ENCODE results near the gene LYSMD4. TPM values are rescaled to one million over a fixed set of nuclear protein-coding genes. Genes with fewer than 3 reads are reported as not detected.
A peak's percentile ranks its signal among the peaks of the same experiment; 100 is the strongest.

The LYSMD4 gene
- total and polyA plus RNA-seq, 2 of the 13 experiments (the other 11 are each of a cell fraction or from before 2014, with no cell fraction given): 7.4 to 8.5 TPM

- 0 out of 2 replicates have a peak, but pooled peaks have one; percentile 9 for TF ChIP-seq ZNF362 (CRISPR knock-in tag; IDR thresholded peaks at IDR 0.05; ENCODE audit: borderline replicate concordance)
- TF ChIP-seq PLRG1 (conservative IDR thresholded peaks at IDR 0.05): no peak
- TF ChIP-seq ZNF709 (CRISPR knock-in tag; IDR thresholded peaks at IDR 0.05): no peak
- 0 out of 2 replicates have a peak, but pooled peaks have one; percentile 29 for TF ChIP-seq SALL1 (CRISPR knock-in tag; IDR thresholded peaks at IDR 0.05)
Measured at GRCh38 chr15:99732124-99732750, 1.0 kb downstream of the LYSMD4 start (continued).

GRCh38 chr15:99731336-99732123, 1.7 kb downstream of the LYSMD4 start:
- no peak for FAIRE-seq
- peak overlapping the region; percentile 68 for H3K4me2 ChIP-seq (ENCODE audit: low read depth, low read length)
- no peak for TF ChIP-seq HDAC6 (IDR thresholded peaks at IDR 0.05; ENCODE audit: low read depth, low read length)
- TF ChIP-seq LCORL (IDR thresholded peaks at IDR 0.05): no peak
- no peak for TF ChIP-seq LCORL (CRISPR knock-in tag; IDR thresholded peaks at IDR 0.05)
- TF ChIP-seq SIN3B (IDR thresholded peaks at IDR 0.05; ENCODE audit: low read length): no peak
- TF ChIP-seq ZNF572 (CRISPR knock-in tag; IDR thresholded peaks at IDR 0.05): no peak
- no peak for TF ChIP-seq U2AF2 (IDR thresholded peaks at IDR 0.05; ENCODE audit: low read depth, low read length)
- no peak for TF ChIP-seq E2F2 (CRISPR knock-in tag; IDR thresholded peaks at IDR 0.05; ENCODE audit: borderline replicate concordance)
- TF ChIP-seq ZNF331 (CRISPR knock-in tag; IDR thresholded peaks at IDR 0.05): no peak
- no peak for TF ChIP-seq ZNF296 (CRISPR knock-in tag; conservative IDR thresholded peaks at IDR 0.05)
- TF ChIP-seq REXO4 (CRISPR knock-in tag; IDR thresholded peaks at IDR 0.05; ENCODE audit: borderline replicate concordance): no peak
- TF ChIP-seq HNRNPUL1 (IDR thresholded peaks at IDR 0.05; ENCODE audit: low read depth, low read length): no peak
- no peak for TF ChIP-seq ZBTB44 (CRISPR knock-in tag; IDR thresholded peaks at IDR 0.05)
- no peak for TF ChIP-seq RCOR2 (CRISPR knock-in tag; IDR thresholded peaks at IDR 0.05)
- TF ChIP-seq SMARCC2 (IDR thresholded peaks at IDR 0.05): no peak
- no peak for TF ChIP-seq CREB1 (IDR thresholded peaks at IDR 0.05)
- no peak for TF ChIP-seq CREB1 (CRISPR knock-in tag; IDR thresholded peaks at IDR 0.05)
- TF ChIP-seq RBFOX2 (IDR thresholded peaks at IDR 0.05; ENCODE audit: low read depth, low read length): no peak

More at GRCh38 chr15:99731336-99732123, 1.7 kb downstream of the LYSMD4 start:
- POLR2A ChIA-PET: interaction anchor here (0.6 kb wide), 1 partner anchor 834 kb away, joined by 3 read pairs; no protein-coding TSS in a partner anchor
- intact Hi-C loops (cut with micrococcal nuclease; ENCODE audit: unreplicated experiment) (no loop called here), in situ Hi-C loops (cut with HindIII; ENCODE audit: extremely low pct_ligation_motif_present, low pct_unique_long_range_greater_than_20kb) (no loop called here)
- Histone ChIP-seq H3K9ac (ENCODE audit: insufficient read depth, low read depth, low read length) (peak overlapping the region; percentile 77; the same call in 1 of the 2 replicates), H3K4me3 (replicated peaks in 1 of 3; ENCODE audit: insufficient read depth in 1 of 3, low read depth in 2 of 3, low read length in 3 of 3) (peak overlapping the region in 1 of 3 experiments; percentile 84; a peak in 1 of 6 replicates), H3K79me2 (ENCODE audit: insufficient read depth, low read length) (no peaks in the 10 kb centered on the region), H3K27ac (ENCODE audit: extremely low read length, insufficient read depth, low read length) (no peak overlapping the region), H3K36me3 (replicated peaks in 1 of 2; ENCODE audit: control insufficient read depth in 1 of 2, insufficient read depth in 2 of 2, low read length in 2 of 2) (peaks cover 0 to 12% of the 10 kb centered on the region in 2 experiments; a peak in 2 of 5 replicates), H4K20me1 (ENCODE audit: insufficient read depth, low read length) (no peaks in the 10 kb centered on the region), H3K27me3 (ENCODE audit: control insufficient read depth in 1 of 2, insufficient read depth in 2 of 2, low read length in 2 of 2) (no peaks in the 10 kb centered on the region; a peak in 1 of 5 replicates), H2AFZ (ENCODE audit: low read length) (no peak overlapping the region), H3K4me1 (ENCODE audit: insufficient read depth, low read length) (peaks cover 41% of the 10 kb centered on the region), H3K9me3 (ENCODE audit: low read length) (no peaks in the 10 kb centered on the region)
- WGBS (ENCODE audit: low lambda C conversion rate): 95% methylated on average over 26 of the region's 26 CpGs
- CTCF ChIA-PET (ENCODE audit: low intra/inter-chr PET ratio, low total read pairs): no interaction called here
- ATAC-seq: no peak
- no peak for DNase-seq (ENCODE audit: low spot score)
- no TSS peak for BruUV-seq (replicated peaks)

Data from HepG2 (cell line).